ENCODE results near the gene SWT1. TPM values are rescaled to one million over a fixed set of nuclear protein-coding genes. Genes with fewer than 3 reads are reported as not detected.

The SWT1 gene
- total RNA-seq, 1 donor from 2014 or later, result 6.9 TPM

DNA sequence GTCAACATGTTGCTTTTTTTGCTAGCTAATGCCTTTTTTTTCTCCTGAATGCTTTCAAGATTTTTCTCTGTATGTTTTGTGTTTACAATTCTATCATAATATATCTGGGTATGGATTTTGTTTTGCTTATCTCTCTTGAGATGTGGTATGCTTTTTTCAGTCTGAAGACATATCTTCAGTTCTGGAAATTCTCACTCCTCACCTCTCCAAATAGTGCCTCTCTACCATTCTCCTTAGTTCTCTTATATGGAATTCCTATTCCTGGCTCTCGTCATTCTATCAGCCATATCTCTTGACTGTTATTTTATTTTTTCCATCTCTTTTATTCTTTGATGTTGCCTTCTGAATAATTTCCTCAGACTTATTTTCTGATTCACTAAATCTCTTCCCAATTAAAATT, 101.7 kb downstream of the SWT1 start:
- H3K4me1 ChIP-seq, result no peaks in the 10 kb centered on the region
- H3K27ac ChIP-seq, result no peak overlapping the region
- H3K9me3 ChIP-seq, result no peaks in the 10 kb centered on the region
- intact Hi-C loops (cut with DNase I), result no loop called here
- TF ChIP-seq, protein P1, sequence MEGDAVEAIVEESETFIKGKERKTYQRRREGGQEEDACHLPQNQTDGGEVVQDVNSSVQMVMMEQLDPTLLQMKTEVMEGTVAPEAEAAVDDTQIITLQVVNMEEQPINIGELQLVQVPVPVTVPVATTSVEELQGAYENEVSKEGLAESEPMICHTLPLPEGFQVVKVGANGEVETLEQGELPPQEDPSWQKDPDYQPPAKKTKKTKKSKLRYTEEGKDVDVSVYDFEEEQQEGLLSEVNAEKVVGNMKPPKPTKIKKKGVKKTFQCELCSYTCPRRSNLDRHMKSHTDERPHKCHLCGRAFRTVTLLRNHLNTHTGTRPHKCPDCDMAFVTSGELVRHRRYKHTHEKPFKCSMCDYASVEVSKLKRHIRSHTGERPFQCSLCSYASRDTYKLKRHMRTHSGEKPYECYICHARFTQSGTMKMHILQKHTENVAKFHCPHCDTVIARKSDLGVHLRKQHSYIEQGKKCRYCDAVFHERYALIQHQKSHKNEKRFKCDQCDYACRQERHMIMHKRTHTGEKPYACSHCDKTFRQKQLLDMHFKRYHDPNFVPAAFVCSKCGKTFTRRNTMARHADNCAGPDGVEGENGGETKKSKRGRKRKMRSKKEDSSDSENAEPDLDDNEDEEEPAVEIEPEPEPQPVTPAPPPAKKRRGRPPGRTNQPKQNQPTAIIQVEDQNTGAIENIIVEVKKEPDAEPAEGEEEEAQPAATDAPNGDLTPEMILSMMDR (IDR thresholded peaks at IDR 0.05), result no peak
- TF ChIP-seq POLR2A (IDR thresholded peaks at IDR 0.05), result no peak
- TF ChIP-seq POLR2AphosphoS5 (IDR thresholded peaks at IDR 0.05; ENCODE audit: insufficient read depth in 1 of 2, low read depth in 1 of 2), result no peak
- no peak for DNase-seq (ENCODE audit: extremely low spot score in 2 of 2)
- no peak overlapping the region for H3K4me3 ChIP-seq
- no peaks in the 10 kb centered on the region for H3K27me3 ChIP-seq
- H3K36me3 ChIP-seq, result no peaks in the 10 kb centered on the region

DNA sequence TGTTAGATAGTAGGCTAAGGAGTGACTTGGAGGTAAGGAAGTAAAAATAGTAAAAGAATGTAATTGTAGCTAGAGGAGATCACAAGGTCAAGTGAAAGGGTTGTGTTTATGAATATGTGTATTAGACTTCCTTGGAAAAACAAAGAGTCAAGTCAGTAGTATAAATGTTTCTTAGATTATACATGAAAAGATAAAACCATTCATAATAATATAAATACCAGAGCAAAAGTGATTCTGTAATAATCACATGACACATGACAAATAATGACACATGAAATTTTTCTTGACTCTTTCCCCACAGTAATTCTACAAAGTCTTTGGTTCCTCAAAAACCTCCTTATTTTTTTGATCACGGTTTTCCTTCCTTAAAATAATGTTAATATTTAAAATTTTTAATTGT, 103.6 kb downstream of the SWT1 start:
- DNase-seq (ENCODE audit: extremely low spot score in 2 of 2), result no peak
- Histone ChIP-seq H3K27ac (no peak overlapping the region), H3K9me3 (no peaks in the 10 kb centered on the region), H3K27me3 (no peaks in the 10 kb centered on the region), H3K4me1 (no peaks in the 10 kb centered on the region), H3K36me3 (no peaks in the 10 kb centered on the region), H3K4me3 (no peak overlapping the region)
- intact Hi-C loops (cut with DNase I), result no loop called here
- TF ChIP-seq POLR2A (IDR thresholded peaks at IDR 0.05) (no peak), POLR2AphosphoS5 (IDR thresholded peaks at IDR 0.05; ENCODE audit: insufficient read depth in 1 of 2, low read depth in 1 of 2) (no peak)
- TF ChIP-seq, protein P1 (IDR thresholded peaks at IDR 0.05), result no peak

DNA sequence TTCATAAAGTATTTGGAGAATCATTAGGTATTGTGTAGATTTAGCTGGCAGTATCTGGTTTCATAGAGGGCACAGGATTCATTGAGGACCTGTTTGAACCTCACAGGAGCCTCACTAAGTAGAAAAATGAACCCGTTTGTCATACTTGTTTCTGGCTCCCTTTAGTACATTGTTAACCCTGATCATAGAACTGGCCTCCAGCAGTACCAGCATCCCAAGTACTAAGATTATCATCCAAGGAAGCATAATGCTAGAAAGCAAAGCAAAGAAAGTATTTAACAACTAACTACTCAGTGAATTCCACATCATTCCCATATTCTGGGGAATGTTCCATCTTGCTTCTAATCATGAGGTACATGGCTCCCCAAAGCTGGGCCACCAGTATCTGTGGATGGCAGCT, 105.2 kb downstream of the SWT1 start:
- H3K36me3 ChIP-seq, result no peaks in the 10 kb centered on the region
- H3K4me3 ChIP-seq, result no peak overlapping the region
- intact Hi-C loops (cut with DNase I), result no loop called here
- TF ChIP-seq POLR2A (IDR thresholded peaks at IDR 0.05), result no peak
- TF ChIP-seq POLR2AphosphoS5 (IDR thresholded peaks at IDR 0.05; ENCODE audit: insufficient read depth in 1 of 2, low read depth in 1 of 2), result no peak
- TF ChIP-seq, protein P1 (IDR thresholded peaks at IDR 0.05), result no peak
- H3K4me1 ChIP-seq, result no peaks in the 10 kb centered on the region
- no peaks in the 10 kb centered on the region for H3K9me3 ChIP-seq
- no peak for DNase-seq (ENCODE audit: extremely low spot score in 2 of 2)
- H3K27ac ChIP-seq, result no peak overlapping the region
- H3K27me3 ChIP-seq, result no peaks in the 10 kb centered on the region

DNA sequence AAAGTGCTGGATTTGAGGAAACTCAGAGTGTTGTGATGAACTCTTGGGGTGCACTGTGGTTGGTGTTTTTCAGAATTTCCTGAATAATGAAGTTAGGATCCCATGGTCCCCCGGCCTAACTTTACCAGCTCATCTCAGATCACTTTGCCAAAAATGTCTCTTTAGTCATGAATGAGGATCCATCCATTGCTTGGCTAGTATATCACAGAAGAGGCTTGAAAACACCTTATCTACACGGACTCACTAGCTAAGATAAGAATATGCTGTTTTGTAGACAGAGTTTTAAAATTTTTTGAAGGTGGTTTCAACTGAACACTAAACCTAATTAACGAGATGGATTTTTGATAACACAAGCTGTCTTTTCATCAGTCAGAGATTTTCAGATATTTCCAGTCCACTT, 106.3 kb downstream of the SWT1 start:
- H3K27me3 ChIP-seq, result no peaks in the 10 kb centered on the region
- H3K27ac ChIP-seq, result no peak overlapping the region
- no peaks in the 10 kb centered on the region for H3K36me3 ChIP-seq
- no peaks in the 10 kb centered on the region for H3K4me1 ChIP-seq
- intact Hi-C loops (cut with DNase I), result no loop called here
- DNase-seq (ENCODE audit: extremely low spot score in 2 of 2), result no peak
- no peak for TF ChIP-seq POLR2A (IDR thresholded peaks at IDR 0.05)
- TF ChIP-seq POLR2AphosphoS5 (IDR thresholded peaks at IDR 0.05; ENCODE audit: insufficient read depth in 1 of 2, low read depth in 1 of 2), result no peak
- TF ChIP-seq, protein P1 (IDR thresholded peaks at IDR 0.05), result no peak
- no peak overlapping the region for H3K4me3 ChIP-seq
- H3K9me3 ChIP-seq, result no peaks in the 10 kb centered on the region

DNA sequence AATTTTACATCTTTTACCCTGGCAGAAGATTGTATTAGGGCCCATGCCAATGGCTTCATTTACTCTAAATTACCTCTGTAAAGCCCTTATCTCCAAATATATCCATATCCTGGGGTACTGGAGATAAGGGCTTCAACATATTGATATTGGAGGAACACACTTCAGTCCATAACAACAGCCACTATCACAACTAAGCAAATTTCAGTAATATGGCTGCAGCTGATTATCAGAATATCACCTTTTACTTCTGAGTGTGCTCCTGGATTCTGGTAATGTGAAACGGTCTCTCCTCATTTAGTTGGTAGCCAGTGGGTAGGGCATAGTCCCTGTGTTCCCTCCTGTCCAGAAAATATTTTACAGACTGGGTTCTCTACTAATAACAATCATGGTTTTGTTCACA, 106.8 kb downstream of the SWT1 start:
- Histone ChIP-seq H3K27me3 (no peaks in the 10 kb centered on the region), H3K27ac (no peak overlapping the region), H3K36me3 (no peaks in the 10 kb centered on the region), H3K4me1 (no peaks in the 10 kb centered on the region), H3K4me3 (no peak overlapping the region), H3K9me3 (no peaks in the 10 kb centered on the region)
- TF ChIP-seq POLR2AphosphoS5 (IDR thresholded peaks at IDR 0.05; ENCODE audit: insufficient read depth in 1 of 2, low read depth in 1 of 2) (no peak), POLR2A (IDR thresholded peaks at IDR 0.05) (no peak)
- TF ChIP-seq, protein P1 (IDR thresholded peaks at IDR 0.05), result no peak
- DNase-seq (ENCODE audit: extremely low spot score in 2 of 2), result no peak
- intact Hi-C loops (cut with DNase I), result no loop called here

All from vagina (tissue), 2 donors.